PC-3 (cell line): ENCODE measurements around the gene SOX10.

ENCODE experiments used
- EZH2 ChIP-seq: fragments of 300-600 bp; sonication (generic); IDR thresholded peaks from one replicate; pipeline ENCODE4 v1.6.1; 2017; ENCODE audit warnings: antibody characterized with exemption, mild to moderate bottlenecking, low read length; ENCODE audit not compliant: unreplicated experiment
- TF ChIP-seq, protein P1 (sequence below): fragments of 300-600 bp; sonication (generic); conservative IDR thresholded peaks from 2 replicates; pipeline ENCODE4 v1.5.1; 2017; ENCODE audit warnings: antibody characterized with exemption, low read depth, mild to moderate bottlenecking, low read length

- TF ChIP-seq, protein P1, sequence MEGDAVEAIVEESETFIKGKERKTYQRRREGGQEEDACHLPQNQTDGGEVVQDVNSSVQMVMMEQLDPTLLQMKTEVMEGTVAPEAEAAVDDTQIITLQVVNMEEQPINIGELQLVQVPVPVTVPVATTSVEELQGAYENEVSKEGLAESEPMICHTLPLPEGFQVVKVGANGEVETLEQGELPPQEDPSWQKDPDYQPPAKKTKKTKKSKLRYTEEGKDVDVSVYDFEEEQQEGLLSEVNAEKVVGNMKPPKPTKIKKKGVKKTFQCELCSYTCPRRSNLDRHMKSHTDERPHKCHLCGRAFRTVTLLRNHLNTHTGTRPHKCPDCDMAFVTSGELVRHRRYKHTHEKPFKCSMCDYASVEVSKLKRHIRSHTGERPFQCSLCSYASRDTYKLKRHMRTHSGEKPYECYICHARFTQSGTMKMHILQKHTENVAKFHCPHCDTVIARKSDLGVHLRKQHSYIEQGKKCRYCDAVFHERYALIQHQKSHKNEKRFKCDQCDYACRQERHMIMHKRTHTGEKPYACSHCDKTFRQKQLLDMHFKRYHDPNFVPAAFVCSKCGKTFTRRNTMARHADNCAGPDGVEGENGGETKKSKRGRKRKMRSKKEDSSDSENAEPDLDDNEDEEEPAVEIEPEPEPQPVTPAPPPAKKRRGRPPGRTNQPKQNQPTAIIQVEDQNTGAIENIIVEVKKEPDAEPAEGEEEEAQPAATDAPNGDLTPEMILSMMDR, result no peak
- no peak for TF ChIP-seq EZH2
Observed at GRCh38 chr22:37972527-37972926, 11.8 kb downstream of the SOX10 start.
